Transverse colon (tissue), 4 donors: ENCODE measurements around the gene TMEM239. TPM values are rescaled to one million over a fixed set of nuclear protein-coding genes. Genes with fewer than 3 reads are reported as not detected.

Experiments used
- DNase-seq: peaks from one replicate; pipeline ENCODE4 v3.0.0-alpha.2; 2019
- H3K27ac ChIP-seq, 4 donors: fragments of 200-600 bp; sonication (generic); 2 replicates each; pipeline ENCODE4 v1.5.1; 2016 to 2018; ENCODE audit warnings: inconsistent platforms in 4 of 4
- H3K27me3 ChIP-seq: fragments of 200-600 bp; sonication (generic); 2 replicates; pipeline ENCODE4 v1.5.1; 2017; ENCODE audit warnings: inconsistent platforms
- H3K36me3 ChIP-seq, 4 donors: fragments of 200-600 bp; sonication (generic); 2 replicates each; pipeline ENCODE4 v1.5.1; 2017 to 2019; ENCODE audit warnings: inconsistent platforms in 4 of 4
- H3K4me1 ChIP-seq, 4 donors: fragments of 200-600 bp; sonication (generic); 2 replicates each; pipeline ENCODE4 v1.5.1; 2017 to 2020; ENCODE audit warnings: inconsistent platforms in 4 of 4
- H3K4me3 ChIP-seq, 4 donors: fragments of 200-600 bp; sonication (generic); 1 replicate in 1 of 4; 2 replicates in 3 of 4; pipeline versions ENCODE4 v1.5.1 to v1.6.1; 2017 to 2019; ENCODE audit warnings: inconsistent platforms in 4 of 4
- H3K9me3 ChIP-seq, 2 donors: fragments of 200-600 bp; sonication (generic); 2 replicates each; pipeline ENCODE4 v1.5.1; 2017 to 2019; ENCODE audit warnings: inconsistent platforms in 2 of 2
- CTCF ChIP-seq, 5 experiments: fragments of 200-600 bp in 3 of 5; fragments of 450-650 bp in 2 of 5; sonication (generic) in 3 of 5; IDR thresholded peaks; 1 replicate in 2 of 5; 2 replicates in 3 of 5; pipeline ENCODE4 v1.5.1; 2016 to 2017; ENCODE audit warnings: antibody characterized with exemption in 5 of 5, inconsistent platforms in 3 of 5, mild to moderate bottlenecking in 2 of 5, moderate library complexity in 1 of 5
- EP300 ChIP-seq: sonication (generic); formaldehyde crosslinking; IDR thresholded peaks from one replicate; pipeline ENCODE4 v1.6.1; 2017; ENCODE audit warnings: antibody characterized with exemption, low read depth
- POLR2A ChIP-seq: fragments of 450-650 bp; IDR thresholded peaks from one replicate; pipeline ENCODE4 v1.6.1; 2016; ENCODE audit warnings: antibody characterized with exemption, mild to moderate bottlenecking, moderate library complexity
- POLR2AphosphoS5 ChIP-seq, 3 donors: sonication (generic); formaldehyde crosslinking; IDR thresholded peaks; one replicate each; pipeline ENCODE4 v1.6.1; 2016; ENCODE audit warnings: antibody characterized with exemption in 3 of 3
- whole genome bisulfite sequencing, 2 donors: methylation state at CpG; one replicate each; pipeline ENCODE4 v1.1.5; 2018; ENCODE audit warnings: low coverage in 1 of 2; 5-methylcytosine and 5-hydroxymethylcytosine counted together
- in situ Hi-C, 4 donors: fragments of 200-750 bp; cut with MboI; loops; one replicate each; pipeline versions ENCODE4 v1.15.0 to v1.15.1; 2017; ENCODE audit warnings: low sequenced_read_pairs in 3 of 4, low pct_ligation_motif_present in 1 of 4, low pct_unique_long_range_greater_than_20kb in 1 of 4
- intact Hi-C: fragments of 100-400 bp; cut with DNase I; formaldehyde crosslinking; loops from one replicate; pipeline ENCODE4 v1.15.1; 2023; ENCODE audit warnings: low total_unique reads
- total RNA-seq, 4 donors: library from RNA; depleted of rRNA; stranded (reverse); fragments of >200 nt; gene quantifications; one replicate each; pipeline ENCODE4 v1.1.0, GENCODE V29; 2016

The TMEM239 gene
- total RNA-seq, 4 donors from 2014 or later: not detected

GRCh38 chr20:2839732-2840137, 23.6 kb downstream of the TMEM239 start:
- 89% methylated on average over 20 of the region's 21 CpGs; no CpG with 5 or more reads in 1 of the 2 donors for WGBS, 2 donors
- Histone ChIP-seq H3K36me3 (no peaks in the 10 kb centered on the region), H3K27me3 (no peaks in the 10 kb centered on the region), H3K27ac (peak overlapping the region; percentile 89 to 94 (median 93)), H3K4me3 (peak overlapping the region in 3 of 4 donors; percentile 90 to 96 (median 92)), H3K9me3 (no peaks in the 10 kb centered on the region), H3K4me1 (peaks cover 8 to 19% (median 17%) of the 10 kb centered on the region in 4 donors)
- intact Hi-C loops: no loop called here
- in situ Hi-C loops: no loop called here
- DNase-seq: no peak
- TF ChIP-seq POLR2A (no peak), EP300 (no peak), POLR2AphosphoS5 (IDR thresholded peaks at IDR 0.05) (no peak), CTCF (IDR thresholded peaks at IDR 0.05) (no peak)

GRCh38 chr20:2840138-2840966, 24.2 kb downstream of the TMEM239 start, which contains the start of the genes PCED1A and VPS16:
Gene PCED1A (minus strand): TSS chr20:2840655. CDS start chr20:2839912, 743 bp downstream.
Gene VPS16 (plus strand): TSS chr20:2840745. CDS start chr20:2840775, 30 bp downstream.
- peak within 1 kb of the TSS; percentile 74 to 96 (median 91) for H3K4me3 ChIP-seq
- TF ChIP-seq POLR2A: peak; percentile 72
- TF ChIP-seq EP300: no peak
- peak; percentile 65 to 89 (median 84) for TF ChIP-seq POLR2AphosphoS5 (IDR thresholded peaks at IDR 0.05)
- no peak for TF ChIP-seq CTCF (IDR thresholded peaks at IDR 0.05)
- no peaks in the 10 kb centered on the region for H3K9me3 ChIP-seq
- peaks cover 8 to 19% (median 17%) of the 10 kb centered on the region in 4 donors for H3K4me1 ChIP-seq
- H3K27ac ChIP-seq: peak within 1 kb of the TSS; percentile 89 to 94 (median 93)
- in situ Hi-C loops (no loop called here), intact Hi-C loops (no loop called here)
- 12% methylated on average over 51 of the region's 98 CpGs; no CpG with 5 or more reads in 1 of the 2 donors for WGBS, 2 donors
- DNase-seq: peak; percentile 88
- no peaks in the 10 kb centered on the region for H3K27me3 ChIP-seq
- H3K36me3 ChIP-seq: no peaks in the 10 kb centered on the region

GRCh38 chr20:2840967-2841531, 24.9 kb downstream of the TMEM239 start:
- in situ Hi-C loops (no loop called here), intact Hi-C loops (no loop called here)
- H3K4me1 ChIP-seq: peaks cover 8 to 19% (median 17%) of the 10 kb centered on the region in 4 donors
- no peaks in the 10 kb centered on the region for H3K36me3 ChIP-seq
- peak; percentile 53 for DNase-seq
- no peak for TF ChIP-seq CTCF (IDR thresholded peaks at IDR 0.05)
- TF ChIP-seq POLR2AphosphoS5 (IDR thresholded peaks at IDR 0.05): no peak
- TF ChIP-seq EP300: no peak
- TF ChIP-seq POLR2A: no peak
- H3K27ac ChIP-seq: peak overlapping the region; percentile 89 to 94 (median 93)
- H3K9me3 ChIP-seq: no peaks in the 10 kb centered on the region
- H3K4me3 ChIP-seq: peak overlapping the region; percentile 74 to 96 (median 91)
- WGBS, 2 donors: 8 to 24% methylated on average over 7 to 31 of the region's 33 CpGs
- H3K27me3 ChIP-seq: no peaks in the 10 kb centered on the region

- intact Hi-C loops (no loop called here), in situ Hi-C loops (no loop called here)
- Histone ChIP-seq H3K4me3 (no peak overlapping the region), H3K27ac (no peak overlapping the region), H3K9me3 (no peaks in the 10 kb centered on the region), H3K36me3 (no peaks in the 10 kb centered on the region), H3K27me3 (no peaks in the 10 kb centered on the region), H3K4me1 (peaks cover 8 to 11% (median 10%) of the 10 kb centered on the region in 4 donors)
- WGBS, 2 donors: 33 to 79% methylated on average over 1 to 2 of the region's 2 CpGs
- no peak for TF ChIP-seq EP300
- TF ChIP-seq POLR2AphosphoS5 (IDR thresholded peaks at IDR 0.05): no peak
- TF ChIP-seq POLR2A: no peak
- TF ChIP-seq CTCF (IDR thresholded peaks at IDR 0.05): no peak
- DNase-seq: no peak
Observed at GRCh38 chr20:2845607-2846006, 29.4 kb downstream of the TMEM239 start.
